HG03039 (cell line): ENCODE data around the gene CCDC88B.

Source experiments
- ATAC-seq: cut with Tn5 transposase; IDR thresholded peaks from one replicate; pipeline ENCODE4 v1.9.1; 2021; ENCODE audit warnings: mild to moderate bottlenecking, moderate library complexity; ENCODE audit not compliant: unreplicated experiment

CCDC88B gene

GRCh38 chr11:64343767-64344559 lies 4.0 kb downstream of the CCDC88B start:
- ATAC-seq = no peak

DNA sequence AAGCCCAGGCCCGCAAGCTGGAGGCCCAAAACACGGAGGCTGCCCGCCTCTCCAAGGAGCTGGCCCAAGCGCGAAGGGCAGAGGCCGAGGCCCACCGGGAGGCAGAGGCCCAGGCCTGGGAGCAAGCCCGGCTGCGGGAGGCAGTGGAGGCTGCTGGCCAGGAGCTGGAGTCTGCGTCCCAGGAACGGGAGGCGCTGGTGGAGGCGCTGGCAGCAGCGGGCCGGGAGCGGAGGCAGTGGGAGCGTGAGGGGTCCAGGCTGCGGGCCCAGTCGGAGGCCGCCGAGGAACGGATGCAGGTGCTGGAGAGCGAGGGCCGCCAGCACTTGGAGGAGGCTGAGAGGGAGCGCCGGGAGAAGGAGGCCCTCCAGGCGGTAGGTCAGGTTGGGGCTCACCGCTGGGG lies 4.8 kb downstream of the CCDC88B start:
- ATAC-seq = no peak

DNA sequence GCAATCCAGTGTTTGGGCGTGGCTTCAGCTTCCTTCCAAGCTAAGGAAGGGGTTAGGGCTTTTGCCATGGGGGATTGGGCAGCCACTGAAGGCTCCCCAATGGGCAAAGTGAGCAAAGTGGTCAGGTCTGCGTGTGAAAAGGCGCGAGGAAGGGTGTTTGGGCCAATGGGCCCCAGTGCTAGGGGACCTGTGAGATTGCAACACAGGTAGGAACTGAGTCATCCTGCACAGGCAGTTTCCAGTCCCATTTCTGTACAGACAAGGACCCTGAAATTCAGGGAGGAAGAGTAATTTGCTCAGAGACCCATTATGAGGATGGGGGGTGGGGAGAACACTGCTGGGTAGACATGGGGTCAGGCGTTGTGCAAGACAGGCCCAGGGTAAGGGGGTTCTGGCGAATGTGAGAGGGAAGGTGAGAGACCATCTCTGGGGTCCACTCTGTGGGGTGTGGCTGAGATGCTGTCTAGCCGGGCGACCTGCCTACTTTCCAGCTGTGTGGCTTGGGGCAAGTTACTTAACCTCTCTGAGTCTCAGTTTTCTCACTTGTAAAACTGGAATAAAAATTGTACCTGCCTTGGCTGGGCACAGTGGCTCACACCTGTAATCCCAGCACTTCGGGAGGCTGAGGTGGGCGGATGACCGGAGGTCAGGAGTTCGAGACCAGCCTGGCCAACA lies 7.3 kb downstream of the CCDC88B start:
- ATAC-seq = no peak

GRCh38 chr11:64348383-64349024 lies 8.5 kb downstream of the CCDC88B start:
- ATAC-seq = no peak

DNA sequence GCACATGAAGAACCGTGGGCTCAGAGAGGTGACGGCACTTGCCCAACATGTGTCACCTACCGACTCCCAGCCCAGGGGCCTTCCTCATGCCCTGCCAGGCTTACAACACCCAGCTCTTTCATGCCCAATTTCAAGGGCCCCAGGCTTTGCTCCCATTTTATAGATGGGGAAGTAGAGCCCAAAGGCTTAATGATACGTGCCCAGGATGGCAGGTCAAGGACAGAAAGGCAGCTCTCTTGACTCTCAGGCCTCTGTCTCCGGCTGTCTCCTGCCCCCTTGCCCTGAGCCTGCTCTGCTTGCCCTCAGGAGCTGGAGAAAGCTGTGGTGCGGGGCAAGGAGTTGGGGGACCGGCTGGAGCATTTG lies 9.0 kb downstream of the CCDC88B start:
- ATAC-seq = no peak

- ATAC-seq = no peak
Observed at GRCh38 chr11:64349404-64349803, 9.4 kb downstream of the CCDC88B start.

GRCh38 chr11:64351136-64351631 lies 11.2 kb downstream of the CCDC88B start:
- no peak for ATAC-seq

DNA sequence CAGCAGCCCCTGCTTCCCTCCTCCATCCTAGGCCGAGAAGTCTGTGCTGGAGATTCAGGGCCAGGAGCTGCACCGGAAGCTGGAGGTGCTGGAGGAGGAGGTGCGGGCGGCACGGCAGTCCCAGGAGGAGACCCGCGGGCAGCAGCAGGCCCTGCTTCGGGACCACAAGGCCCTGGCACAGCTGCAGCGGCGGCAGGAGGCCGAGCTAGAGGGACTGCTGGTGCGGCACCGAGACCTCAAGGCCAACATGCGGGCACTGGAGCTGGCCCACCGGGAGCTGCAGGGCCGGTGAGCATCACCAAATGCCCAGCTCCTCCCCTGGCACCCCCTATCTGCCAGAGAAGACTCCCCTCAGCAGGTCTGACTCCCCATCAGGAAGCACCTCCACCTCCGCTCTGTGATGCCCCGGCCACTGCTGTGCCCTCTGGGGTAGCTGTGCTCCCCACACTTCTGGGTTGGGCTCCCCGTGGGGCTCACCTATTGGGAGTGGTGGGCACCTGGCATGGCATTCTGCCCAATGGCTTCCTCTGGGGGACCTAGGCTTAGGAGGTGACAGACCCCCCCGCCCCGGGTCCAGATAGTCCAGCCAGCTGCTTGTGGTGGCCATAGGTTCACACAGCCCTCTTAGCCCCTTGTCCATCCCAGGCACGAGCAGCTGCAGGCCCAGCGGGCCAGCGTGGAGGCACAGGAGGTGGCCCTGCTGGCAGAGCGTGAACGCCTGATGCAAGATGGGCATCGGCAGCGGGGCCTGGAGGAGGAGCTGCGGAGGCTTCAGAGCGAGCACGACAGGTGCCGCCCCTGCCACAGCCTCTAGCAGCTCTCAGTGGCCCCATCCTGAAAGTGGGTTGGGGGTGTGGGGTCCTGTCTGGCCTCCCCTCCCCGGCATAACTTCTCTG lies 12.3 kb downstream of the CCDC88B start:
- ATAC-seq = no peak

DNA sequence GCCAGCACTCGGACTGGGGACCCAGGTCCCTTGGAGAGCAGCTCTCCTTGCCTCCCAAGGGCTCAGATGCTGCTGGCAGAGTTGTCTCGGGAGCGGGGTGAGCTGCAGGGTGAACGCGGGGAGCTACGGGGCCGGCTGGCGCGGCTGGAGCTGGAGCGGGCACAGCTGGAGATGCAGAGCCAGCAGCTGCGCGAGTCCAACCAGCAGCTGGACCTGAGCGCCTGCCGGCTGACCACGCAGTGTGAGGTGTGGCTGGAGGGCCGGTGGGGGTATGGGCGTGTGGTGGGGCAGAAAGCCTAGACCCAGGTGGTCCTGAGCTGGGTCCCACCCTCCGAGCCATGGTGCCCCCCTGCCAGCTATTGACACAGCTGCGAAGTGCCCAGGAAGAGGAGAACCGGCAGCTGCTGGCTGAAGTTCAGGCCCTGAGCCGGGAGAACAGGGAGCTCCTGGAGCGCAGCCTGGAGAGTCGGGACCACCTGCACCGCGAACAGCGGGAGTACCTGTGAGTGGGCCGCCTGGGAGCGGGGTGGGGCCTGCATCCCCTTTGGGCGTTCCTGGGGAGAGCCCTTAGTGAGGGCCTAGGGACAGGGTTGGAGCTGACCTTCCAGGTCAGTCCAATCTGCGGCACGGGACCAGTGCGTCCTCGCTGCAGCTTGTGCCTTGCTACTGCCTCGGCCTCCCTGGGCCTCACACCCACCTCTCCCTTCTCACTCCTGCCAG lies 13.2 kb downstream of the CCDC88B start:
- ATAC-seq = no peak

DNA sequence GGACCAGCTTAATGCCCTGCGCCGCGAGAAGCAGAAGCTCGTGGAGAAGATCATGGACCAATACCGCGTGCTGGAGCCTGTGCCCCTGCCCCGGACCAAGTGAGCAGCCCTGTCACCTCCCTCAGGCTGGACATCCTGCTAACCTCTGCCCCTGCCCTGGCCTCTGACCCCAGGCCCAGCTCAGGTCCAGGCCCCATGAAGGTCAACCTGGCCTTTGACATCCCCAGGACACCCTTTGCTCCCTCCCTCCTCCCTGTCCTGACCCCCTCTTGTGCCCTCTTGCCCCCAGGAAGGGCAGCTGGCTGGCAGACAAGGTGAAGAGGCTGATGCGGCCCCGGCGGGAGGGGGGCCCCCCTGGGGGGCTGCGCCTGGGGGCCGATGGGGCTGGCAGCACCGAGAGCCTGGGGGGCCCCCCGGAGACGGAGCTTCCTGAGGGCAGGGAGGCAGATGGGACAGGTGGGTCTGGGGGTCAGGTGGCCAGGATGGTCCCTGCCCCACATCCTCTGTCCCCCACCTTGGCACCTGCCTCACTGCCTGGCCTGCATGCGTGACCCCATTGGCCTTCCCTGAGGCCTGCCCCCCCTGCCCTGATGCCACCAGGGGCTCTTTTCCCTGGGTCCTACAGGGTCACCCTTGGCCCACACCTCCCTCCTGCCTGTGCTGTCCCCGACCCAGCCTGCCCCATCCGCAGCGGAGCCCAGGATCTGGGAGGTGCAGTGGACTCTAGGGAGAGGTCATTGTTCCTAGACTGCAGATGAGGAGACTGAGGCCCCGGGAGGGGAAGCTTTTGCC lies 13.9 kb downstream of the CCDC88B start:
- no peak for ATAC-seq

DNA sequence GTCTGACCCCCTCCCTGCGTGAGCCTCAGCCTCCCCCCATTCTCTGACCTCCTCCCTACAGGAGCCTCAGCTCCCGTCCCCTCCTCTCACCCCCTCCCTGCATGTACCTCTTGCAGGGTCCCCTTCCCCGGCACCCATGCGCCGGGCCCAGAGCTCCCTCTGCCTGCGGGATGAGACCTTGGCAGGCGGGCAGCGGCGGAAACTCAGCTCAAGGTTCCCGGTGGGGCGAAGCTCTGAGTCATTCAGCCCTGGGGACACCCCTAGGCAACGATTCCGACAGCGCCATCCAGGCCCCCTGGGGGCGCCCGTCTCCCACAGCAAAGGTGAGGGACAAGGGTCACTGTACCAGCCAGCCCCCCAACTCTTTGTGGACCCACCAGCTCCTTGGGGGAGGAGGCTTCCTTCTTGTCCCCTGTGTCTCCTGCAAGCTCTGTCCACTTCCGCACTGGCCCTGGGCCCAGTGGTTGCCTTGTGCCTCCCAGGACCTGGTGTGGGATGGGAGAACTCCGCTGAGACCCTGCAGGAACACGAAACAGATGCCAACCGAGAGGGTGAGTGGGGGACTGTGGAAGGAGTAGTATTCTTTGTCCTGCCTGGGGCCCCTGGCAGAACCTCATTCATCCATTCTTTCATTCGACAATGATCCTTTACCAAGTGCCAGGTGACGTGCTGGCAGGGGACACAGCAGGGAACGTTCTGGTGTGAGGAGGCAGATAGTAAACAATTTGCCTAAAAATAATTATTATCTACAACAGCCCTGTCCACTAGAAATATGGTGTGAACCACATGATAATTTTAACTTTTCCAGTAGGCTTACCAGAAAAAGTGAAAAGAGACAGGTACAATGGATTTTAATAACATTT lies 15.3 kb downstream of the CCDC88B start:
- no peak for ATAC-seq

GRCh38 chr11:64356498-64357411 lies 16.8 kb downstream of the CCDC88B start:
- ATAC-seq = no peak

DNA sequence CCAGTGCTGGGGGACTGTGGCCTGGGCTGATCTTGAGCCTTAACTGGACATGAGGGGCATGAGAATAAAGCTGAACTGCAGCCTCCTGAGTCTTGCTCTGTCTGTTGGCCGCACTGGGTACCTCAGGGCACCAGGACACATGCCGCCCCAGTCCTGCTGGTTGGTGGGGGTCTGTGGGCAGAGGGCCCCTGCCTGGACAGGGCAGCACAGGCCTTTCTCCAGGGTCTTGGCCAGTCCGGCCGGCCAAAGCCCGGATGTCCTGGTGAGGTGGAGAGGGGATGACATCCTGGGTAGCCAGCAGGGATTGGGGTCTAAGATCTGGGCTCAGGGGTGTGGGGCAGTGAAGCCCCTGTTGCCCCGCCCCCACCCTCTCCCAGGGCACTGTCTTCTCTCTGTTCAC lies 17.4 kb downstream of the CCDC88B start:
- ATAC-seq = no peak

DNA sequence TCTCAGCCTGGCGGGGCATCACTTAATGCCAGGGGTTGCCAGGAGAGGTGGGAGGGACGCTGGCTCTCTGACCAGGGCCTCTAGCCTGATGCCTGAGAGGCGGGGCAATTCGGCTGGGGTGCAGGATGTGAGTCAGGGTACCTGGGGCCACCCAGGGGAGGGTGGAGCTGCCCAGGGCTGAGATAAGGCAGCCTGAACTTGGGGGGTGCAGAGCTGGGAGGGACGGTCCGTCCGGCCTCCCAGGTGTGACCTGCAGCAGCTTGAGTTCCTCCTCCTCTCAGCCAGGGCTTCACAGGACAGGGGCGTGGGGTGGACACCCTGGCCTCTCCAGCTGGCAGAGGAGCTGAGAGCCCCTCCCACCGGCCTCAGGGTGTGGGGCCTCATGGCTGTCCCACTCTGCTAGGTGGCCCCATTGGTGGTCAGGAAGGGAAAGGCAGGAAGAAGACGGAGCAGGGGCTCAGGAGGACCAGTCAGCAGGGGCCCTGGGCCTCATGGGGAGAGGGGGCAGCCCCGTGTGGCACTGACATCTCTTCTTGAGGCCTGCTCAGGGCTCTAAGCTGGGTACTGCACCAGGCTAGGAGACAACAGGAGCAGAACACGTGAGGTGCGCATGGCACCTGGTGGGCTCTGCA lies 18.0 kb downstream of the CCDC88B start:
- no peak for ATAC-seq

- no peak for ATAC-seq
Observed at GRCh38 chr11:64358536-64358906, 18.5 kb downstream of the CCDC88B start.

- ATAC-seq = no peak
Observed at GRCh38 chr11:64358907-64359711, 19.1 kb downstream of the CCDC88B start, which contains the start of gene RPS6KA4. Gene RPS6KA4 (plus strand): TSS chr11:64359162. CDS start chr11:64359236, 74 bp downstream.
